ENCODE measurements around the gene SYTL3. TPM values are rescaled to one million over a fixed set of nuclear protein-coding genes. Genes with fewer than 3 reads are reported as not detected.

Gene SYTL3
- total and polyA plus RNA-seq, 9 of the 15 experiments (the other 6 are each of a cell fraction or from before 2014, with no cell fraction given), result 0.04 to 0.46 (median 0.17) TPM; not detected in 1

DNA sequence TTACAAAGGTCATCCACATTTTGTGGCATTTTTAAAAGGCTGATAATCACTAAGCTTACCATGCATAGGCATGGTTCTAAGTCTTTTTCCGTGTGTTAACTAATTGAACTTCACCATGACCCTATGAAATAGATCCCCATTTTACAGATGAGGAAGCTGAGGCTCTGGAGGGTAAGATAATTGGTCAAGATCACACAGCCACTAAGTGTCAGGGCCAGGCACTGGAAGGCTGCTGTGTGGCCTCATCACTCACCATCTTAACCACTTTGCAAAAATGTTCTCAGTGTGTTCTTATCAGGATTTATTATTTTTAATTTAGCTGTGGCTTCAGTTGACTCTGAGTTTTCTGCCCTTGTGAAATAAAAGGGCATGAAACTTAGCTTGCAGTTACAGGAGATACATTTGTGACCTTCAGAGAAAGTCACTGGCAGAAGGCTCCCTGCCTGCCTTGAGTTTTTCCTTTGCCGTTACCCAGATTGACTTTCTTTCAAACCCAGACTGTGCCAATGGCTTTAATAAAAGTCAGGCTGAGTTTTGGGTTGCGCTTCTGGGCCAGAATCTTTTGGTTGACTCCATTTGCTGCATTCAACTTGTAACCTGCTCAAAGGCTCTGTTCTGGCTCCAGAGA is 87.3 kb downstream of the SYTL3 start:
- Histone ChIP-seq H3K4me2 (ENCODE audit: insufficient read depth, low read length) (no peak overlapping the region), H3K79me2 (ENCODE audit: control insufficient read depth, insufficient read depth, low read length) (no peaks in the 10 kb centered on the region), H4K20me1 (replicated peaks; ENCODE audit: control insufficient read depth, insufficient read depth, low read length) (no peaks in the 10 kb centered on the region), H3K27ac (ENCODE audit: extremely low read depth, low read depth, low read length) (no peak overlapping the region), H3K9ac (ENCODE audit: insufficient read depth in 1 of 2, low read depth in 2 of 2, low read length in 2 of 2) (no peak overlapping the region), H3K9me1 (ENCODE audit: control insufficient read depth, insufficient read depth, low read length) (no peaks in the 10 kb centered on the region), H3K4me1 (replicated peaks in 1 of 2; ENCODE audit: control insufficient read depth in 2 of 2, insufficient read depth in 2 of 2, low read length in 2 of 2) (no peaks in the 10 kb centered on the region), H3K9me3 (replicated peaks; ENCODE audit: control insufficient read depth, insufficient read depth, low read depth, low read length) (peaks cover 14% of the 10 kb centered on the region), H3K27me3 (ENCODE audit: control insufficient read depth in 2 of 2, insufficient read depth in 2 of 2, low read length in 2 of 2) (peaks cover 3 to 16% of the 10 kb centered on the region in 2 experiments; a peak in 2 of 5 replicates), H3K36me3 (ENCODE audit: control insufficient read depth, insufficient read depth, low read length) (no peaks in the 10 kb centered on the region), H3K4me3 (no peak overlapping the region), H2AFZ (ENCODE audit: low read depth, low read length) (no peak overlapping the region)
- intact Hi-C loops (cut with micrococcal nuclease), result no loop called here
- CTCF ChIA-PET (ENCODE audit: low intra/inter-chr PET ratio), result interaction anchor here (0.7 kb wide), 1 partner anchor 46 kb away, joined by 3 read pairs; no protein-coding TSS in a partner anchor
- WGBS (ENCODE audit: insufficient coverage, low coverage, missing lambda C conversion rate), result 19% methylated on average over 3 of the region's 3 CpGs
- ATAC-seq, result no peak
- POLR2A ChIA-PET, result interaction anchor here (0.7 to 1.5 kb wide), 4 partner anchors 24 to 263 kb away, joined by 3 to 5 read pairs (median 4); partner anchors contain the start of gene RSPH3
- no peak for FAIRE-seq
- no TSS peak for BruUV-seq (replicated peaks)
- in situ Hi-C loops (cut with MboI), result no loop called here
- no peak for DNase-seq (ENCODE audit: extremely low read depth in 1 of 4, low spot score in 3 of 4)
- no peak for TF ChIP-seq SIN3B (IDR thresholded peaks at IDR 0.05; ENCODE audit: low read depth)
- TF ChIP-seq ZNF212 (CRISPR knock-in tag; IDR thresholded peaks at IDR 0.05), result no peak
- TF ChIP-seq KDM1A (IDR thresholded peaks at IDR 0.05), result peak in 1 of 2 experiments; percentile 41; a peak in 1 of 4 replicates
- no peak for TF ChIP-seq ZNF589 (CRISPR knock-in tag; IDR thresholded peaks at IDR 0.05; ENCODE audit: low read depth)
- TF ChIP-seq, protein P1, sequence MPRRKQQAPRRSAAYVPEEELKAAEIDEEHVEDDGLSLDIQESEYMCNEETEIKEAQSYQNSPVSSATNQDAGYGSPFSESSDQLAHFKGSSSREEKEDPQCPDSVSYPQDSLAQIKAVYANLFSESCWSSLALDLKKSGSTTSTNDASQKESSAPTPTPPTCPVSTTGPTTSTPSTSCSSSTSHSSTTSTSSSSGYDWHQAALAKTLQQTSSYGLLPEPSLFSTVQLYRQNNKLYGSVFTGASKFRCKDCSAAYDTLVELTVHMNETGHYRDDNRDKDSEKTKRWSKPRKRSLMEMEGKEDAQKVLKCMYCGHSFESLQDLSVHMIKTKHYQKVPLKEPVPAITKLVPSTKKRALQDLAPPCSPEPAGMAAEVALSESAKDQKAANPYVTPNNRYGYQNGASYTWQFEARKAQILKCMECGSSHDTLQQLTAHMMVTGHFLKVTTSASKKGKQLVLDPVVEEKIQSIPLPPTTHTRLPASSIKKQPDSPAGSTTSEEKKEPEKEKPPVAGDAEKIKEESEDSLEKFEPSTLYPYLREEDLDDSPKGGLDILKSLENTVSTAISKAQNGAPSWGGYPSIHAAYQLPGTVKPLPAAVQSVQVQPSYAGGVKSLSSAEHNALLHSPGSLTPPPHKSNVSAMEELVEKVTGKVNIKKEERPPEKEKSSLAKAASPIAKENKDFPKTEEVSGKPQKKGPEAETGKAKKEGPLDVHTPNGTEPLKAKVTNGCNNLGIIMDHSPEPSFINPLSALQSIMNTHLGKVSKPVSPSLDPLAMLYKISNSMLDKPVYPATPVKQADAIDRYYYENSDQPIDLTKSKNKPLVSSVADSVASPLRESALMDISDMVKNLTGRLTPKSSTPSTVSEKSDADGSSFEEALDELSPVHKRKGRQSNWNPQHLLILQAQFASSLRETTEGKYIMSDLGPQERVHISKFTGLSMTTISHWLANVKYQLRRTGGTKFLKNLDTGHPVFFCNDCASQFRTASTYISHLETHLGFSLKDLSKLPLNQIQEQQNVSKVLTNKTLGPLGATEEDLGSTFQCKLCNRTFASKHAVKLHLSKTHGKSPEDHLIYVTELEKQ (CRISPR knock-in tag; IDR thresholded peaks at IDR 0.05), result no peak
- TF ChIP-seq DDX20 (tag; IDR thresholded peaks at IDR 0.05; ENCODE audit: low read depth), result no peak
- no peak for TF ChIP-seq ZNF561 (CRISPR knock-in tag; conservative IDR thresholded peaks at IDR 0.05)
- no peak for TF ChIP-seq ELF1 (tag; IDR thresholded peaks at IDR 0.05)
- TF ChIP-seq ESRRA (IDR thresholded peaks at IDR 0.05; ENCODE audit: borderline replicate concordance, low read depth), result peak; percentile 41; the same call in 1 of the 2 replicates
- TF ChIP-seq RCOR1 (IDR thresholded peaks at IDR 0.05; ENCODE audit: borderline replicate concordance in 1 of 2, low read depth in 2 of 2, low read length in 2 of 2), result peak in 1 of 2 experiments; percentile 30; a peak in 1 of 4 replicates
- no peak for TF ChIP-seq EP300 (IDR thresholded peaks at IDR 0.05; ENCODE audit: low read length)
- TF ChIP-seq CHD4 (IDR thresholded peaks at IDR 0.05; ENCODE audit: insufficient read depth, insufficient replicate concordance, low read depth, low read length, poor library complexity, severe bottlenecking), result peak; percentile 51
- TF ChIP-seq BRD4 (IDR thresholded peaks at IDR 0.05), result no peak
- TF ChIP-seq RBM25 (IDR thresholded peaks at IDR 0.05; ENCODE audit: low read depth, low read length, severe bottlenecking), result peak; percentile 97
- 0 out of 2 replicates have a peak, but pooled peaks have one; percentile 34 for TF ChIP-seq ADNP (tag; IDR thresholded peaks at IDR 0.05)
- TF ChIP-seq, protein P2, sequence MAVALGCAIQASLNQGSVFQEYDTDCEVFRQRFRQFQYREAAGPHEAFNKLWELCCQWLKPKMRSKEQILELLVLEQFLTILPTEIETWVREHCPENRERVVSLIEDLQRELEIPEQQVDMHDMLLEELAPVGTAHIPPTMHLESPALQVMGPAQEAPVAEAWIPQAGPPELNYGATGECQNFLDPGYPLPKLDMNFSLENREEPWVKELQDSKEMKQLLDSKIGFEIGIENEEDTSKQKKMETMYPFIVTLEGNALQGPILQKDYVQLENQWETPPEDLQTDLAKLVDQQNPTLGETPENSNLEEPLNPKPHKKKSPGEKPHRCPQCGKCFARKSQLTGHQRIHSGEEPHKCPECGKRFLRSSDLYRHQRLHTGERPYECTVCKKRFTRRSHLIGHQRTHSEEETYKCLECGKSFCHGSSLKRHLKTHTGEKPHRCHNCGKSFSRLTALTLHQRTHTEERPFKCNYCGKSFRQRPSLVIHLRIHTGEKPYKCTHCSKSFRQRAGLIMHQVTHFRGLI (CRISPR knock-in tag; IDR thresholded peaks at IDR 0.05), result no peak
- no peak; the same call in 1 of the 2 replicates for TF ChIP-seq CBX1 (IDR thresholded peaks at IDR 0.05; ENCODE audit: low read depth)
- no peak for TF ChIP-seq NFE2L1 (tag; IDR thresholded peaks at IDR 0.05; ENCODE audit: borderline replicate concordance, low read depth)

Data from K562 (cell line).